IMR-90 (cell line): Measurements from ENCODE around the gene TTC23L. TPM values are rescaled to one million over a fixed set of nuclear protein-coding genes. Genes with fewer than 3 reads are reported as not detected.
A peak's percentile ranks its signal among the peaks of the same experiment; 100 is the strongest.

Experiments
- ATAC-seq: fragments of 200-7000 bp; cut with Tn5 transposase; 2 replicates; pipeline ENCODE4 v1.9.1; 2020; ENCODE audit warnings: low read depth, mild to moderate bottlenecking, moderate library complexity
- BruUV-seq: library from RNA; stranded (reverse); fragments of 400-500 nt; replicated peaks from 2 replicates; lab custom pipeline; 2021; lab: Mats Ljungman, UMichigan
- CTCF ChIA-PET: fragments of 300-600 bp; formaldehyde crosslinking; extraction: SDS; loops from one replicate; lab custom pipeline; 2021; ENCODE audit warnings: antibody characterized with exemption; lab: Yijun Ruan, JAX
- POLR2A ChIA-PET: fragments of 300-600 bp; sonication (Branson Sonifier 250); formaldehyde crosslinking; loops from one replicate; lab custom pipeline; 2022; ENCODE audit warnings: antibody characterized with exemption; ENCODE audit not compliant: unreplicated experiment; lab: Charles Lee
- DNase-seq: peaks from one replicate; pipeline ENCODE4 v3.0.0; 2013
- H2AFZ ChIP-seq: replicated peaks from 2 replicates; pipeline ENCODE3; 2013; ENCODE audit warnings: low read length, mild to moderate bottlenecking; ENCODE audit not compliant: poor library complexity
- H2AK5ac ChIP-seq: 2 replicates; pipeline ENCODE4 v1.6.1; 2013; ENCODE audit warnings: low read depth, low read length, inconsistent platforms
- H2AK9ac ChIP-seq: replicated peaks from 2 replicates; pipeline ENCODE3; 2013; ENCODE audit warnings: mild to moderate bottlenecking, low read depth, low read length, moderate library complexity; ENCODE audit not compliant: poor library complexity
- H2BK120ac ChIP-seq: 2 replicates; pipeline ENCODE4 v1.6.1; 2013; ENCODE audit warnings: low read depth, low read length, inconsistent platforms
- H2BK15ac ChIP-seq: 3 replicates; pipeline ENCODE4 v1.6.1; 2013; ENCODE audit warnings: low read depth, low read length, inconsistent platforms
- H2BK20ac ChIP-seq: 2 replicates; pipeline ENCODE4 v1.6.1; 2013; ENCODE audit warnings: low read depth, mild to moderate bottlenecking, inconsistent platforms, low read length, moderate library complexity
- H2BK5ac ChIP-seq: 2 replicates; pipeline ENCODE4 v1.6.1; 2013; ENCODE audit warnings: mild to moderate bottlenecking, low read depth, low read length, inconsistent platforms; ENCODE audit not compliant: poor library complexity, severe bottlenecking
- H3K14ac ChIP-seq: replicated peaks from 2 replicates; pipeline ENCODE4 v1.6.1; 2013; ENCODE audit warnings: low read depth, low read length, inconsistent platforms
- H3K18ac ChIP-seq: 2 replicates; pipeline ENCODE4 v1.6.1; 2013; ENCODE audit warnings: low read depth, low read length, control low read depth
- H3K23ac ChIP-seq: 2 replicates; pipeline ENCODE4 v1.6.1; 2013; ENCODE audit warnings: low read depth, low read length, inconsistent platforms
- H3K27ac ChIP-seq: 2 replicates; pipeline ENCODE4 v1.5.1; 2013; ENCODE audit warnings: mild to moderate bottlenecking, control low read depth, low read length; ENCODE audit not compliant: insufficient read depth
- H3K27me3 ChIP-seq: 2 replicates; pipeline ENCODE4 v1.6.1; 2013; ENCODE audit warnings: low read length; ENCODE audit not compliant: control insufficient read depth, insufficient read depth
- H3K36me3 ChIP-seq: 2 replicates; pipeline ENCODE4 v1.6.1; 2013; ENCODE audit warnings: low read length, mixed read lengths; ENCODE audit not compliant: control insufficient read depth, insufficient read depth
- H3K4ac ChIP-seq: 2 replicates; pipeline ENCODE4 v1.6.1; 2013; ENCODE audit warnings: low read depth, low read length, inconsistent platforms
- H3K4me1 ChIP-seq: 2 replicates; pipeline ENCODE4 v1.6.1; 2013; ENCODE audit warnings: low read length, mixed read lengths; ENCODE audit not compliant: control insufficient read depth, insufficient read depth
- H3K4me2 ChIP-seq: 2 replicates; pipeline ENCODE4 v1.6.1; 2013; ENCODE audit warnings: low read depth, mild to moderate bottlenecking, control low read depth, low read length, moderate library complexity
- H3K4me3 ChIP-seq: 2 replicates; pipeline ENCODE4 v1.5.1; 2013; ENCODE audit warnings: low read depth, mild to moderate bottlenecking, control low read depth, low read length, moderate library complexity; ENCODE audit not compliant: insufficient read depth
- H3K56ac ChIP-seq: 2 replicates; pipeline ENCODE4 v1.6.1; 2013; ENCODE audit warnings: low read length, inconsistent platforms; ENCODE audit not compliant: insufficient read depth; ENCODE audit errors: extremely low read depth
- H3K79me1 ChIP-seq, 2 experiments: 2 replicates each; pipeline ENCODE4 v1.6.1; 2013; ENCODE audit warnings: low read length in 2 of 2, inconsistent platforms in 1 of 2, low read depth in 1 of 2
- H3K9ac ChIP-seq: 2 replicates; pipeline ENCODE4 v1.6.1; 2013; ENCODE audit warnings: low read depth, low read length, control low read depth
- H3K9me1 ChIP-seq: 2 replicates; pipeline ENCODE4 v1.6.1; 2013; ENCODE audit warnings: low read length, inconsistent platforms; ENCODE audit not compliant: insufficient read depth
- H3K9me3 ChIP-seq: 2 replicates; pipeline ENCODE4 v1.6.1; 2013; ENCODE audit warnings: low read length; ENCODE audit not compliant: control insufficient read depth, insufficient read depth
- H4K20me1 ChIP-seq: 2 replicates; pipeline ENCODE4 v1.6.1; 2013; ENCODE audit warnings: low read length, inconsistent platforms; ENCODE audit not compliant: insufficient read depth
- H4K5ac ChIP-seq: 2 replicates; pipeline ENCODE4 v1.6.1; 2013; ENCODE audit warnings: mild to moderate bottlenecking, low read depth, low read length, control low read depth
- H4K8ac ChIP-seq, 2 experiments: 2 replicates each; pipeline ENCODE4 v1.6.1; 2013; ENCODE audit warnings: low read depth in 2 of 2, low read length in 2 of 2, control low read depth in 1 of 2, inconsistent platforms in 1 of 2
- H4K91ac ChIP-seq: 2 replicates; pipeline ENCODE4 v1.6.1; 2013; ENCODE audit warnings: low read depth, low read length, inconsistent platforms; ENCODE audit not compliant: insufficient read depth
- CEBPB ChIP-seq: IDR thresholded peaks from 2 replicates; pipeline ENCODE4 v1.6.1; 2012; ENCODE audit warnings: low read depth, low read length, improper control_type of control experiment
- CHD1 ChIP-seq: IDR thresholded peaks from 2 replicates; pipeline ENCODE4 v1.6.1; 2012; ENCODE audit warnings: low read depth, low read length, improper control_type of control experiment
- CTCF ChIP-seq: conservative IDR thresholded peaks from 2 replicates; pipeline ENCODE4 v1.5.1; 2012; ENCODE audit warnings: mild to moderate bottlenecking, low read depth, low read length, improper control_type of control experiment
- ELK1 ChIP-seq: fragments of 150-350 bp; IDR thresholded peaks from 2 replicates; pipeline ENCODE4 v1.6.1; 2016; ENCODE audit warnings: low read depth, mild to moderate bottlenecking, low read length, moderate library complexity, borderline replicate concordance
- FOS ChIP-seq: fragments of 150-350 bp; IDR thresholded peaks from 2 replicates; pipeline ENCODE4 v1.6.1; 2016; ENCODE audit warnings: low read depth, low read length
- MAFK ChIP-seq: IDR thresholded peaks from 2 replicates; pipeline ENCODE4 v1.6.1; 2012; ENCODE audit warnings: low read depth, low read length, improper control_type of control experiment
- MAZ ChIP-seq: IDR thresholded peaks from 2 replicates; pipeline ENCODE4 v1.6.1; 2012; ENCODE audit warnings: low read depth, mild to moderate bottlenecking, low read length, improper control_type of control experiment, moderate library complexity, borderline replicate concordance
- MXI1 ChIP-seq: IDR thresholded peaks from 2 replicates; pipeline ENCODE4 v1.6.1; 2012; ENCODE audit warnings: low read depth, mild to moderate bottlenecking, low read length, moderate library complexity, borderline replicate concordance
- NFE2L2 ChIP-seq: fragments of 150-350 bp; IDR thresholded peaks from 2 replicates; pipeline ENCODE4 v1.6.1; 2016; ENCODE audit warnings: low read depth, mild to moderate bottlenecking, low read length
- POLR2A ChIP-seq: IDR thresholded peaks from 2 replicates; pipeline ENCODE4 v1.6.1; 2012; ENCODE audit warnings: mild to moderate bottlenecking, low read depth, low read length
- RAD21 ChIP-seq: IDR thresholded peaks from 2 replicates; pipeline ENCODE4 v1.6.1; 2012; ENCODE audit warnings: low read length, improper control_type of control experiment
- RCOR1 ChIP-seq: IDR thresholded peaks from 2 replicates; pipeline ENCODE4 v1.6.1; 2012; ENCODE audit warnings: mild to moderate bottlenecking, low read length, improper control_type of control experiment; ENCODE audit not compliant: insufficient replicate concordance
- RFX5 ChIP-seq: IDR thresholded peaks from 2 replicates; pipeline ENCODE4 v1.8.0; 2012; ENCODE audit warnings: low read depth, mild to moderate bottlenecking, low read length, moderate library complexity
- SMC3 ChIP-seq: fragments of 150-350 bp; IDR thresholded peaks from 2 replicates; pipeline ENCODE4 v1.6.1; 2016; ENCODE audit warnings: low read depth, mild to moderate bottlenecking, antibody characterized with exemption, low read length, moderate library complexity
- USF2 ChIP-seq: fragments of 150-350 bp; IDR thresholded peaks from 2 replicates; pipeline ENCODE4 v1.6.1; 2017; ENCODE audit warnings: mild to moderate bottlenecking, antibody characterized with exemption, low read length, low read depth
- WGBS, 2 experiments: methylation state at CpG; one replicate each; pipeline versions ENCODE4 v1.1.5 to v1.1.7; 2013; ENCODE audit warnings: missing lambda C conversion rate in 2 of 2; ENCODE audit not compliant: insufficient read length in 1 of 2; ENCODE audit errors: extremely low coverage in 2 of 2; 5-methylcytosine and 5-hydroxymethylcytosine counted together
- dilution Hi-C: fragments of 300-500 bp; cut with HindIII; formaldehyde crosslinking; loops from one replicate; pipeline ENCODE4 v1.14.3; 2018; ENCODE audit warnings: low sequenced_read_pairs; ENCODE audit not compliant: unreplicated experiment
- in situ Hi-C: fragments of 300-500 bp; cut with MboI; formaldehyde crosslinking; loops from 3 replicates; pipeline ENCODE4 v1.14.3; 2019; ENCODE audit warnings: low sequenced_read_pairs, inconsistent platforms, mixed read lengths
- intact Hi-C: fragments of 100-400 bp; cut with micrococcal nuclease; formaldehyde crosslinking; loops from 2 replicates; pipeline ENCODE4 v1.10.0; 2022
- polyA plus RNA-seq, 3 experiments: library from polyadenylated mRNA; depleted of rRNA; stranded (reverse); fragments of >200 nt; gene quantifications; 2 replicates each; pipeline ENCODE4 v1.2.3, GENCODE V29; 2012; ENCODE audit warnings: low replicate concordance in 1 of 3
- total RNA-seq: library from RNA; depleted of rRNA; stranded (reverse); fragments of >200 nt; gene quantifications from 2 replicates; pipeline ENCODE4 v1.2.3, GENCODE V29; 2012

The TTC23L gene
- total and polyA plus RNA-seq, 2 of the 4 experiments (the other 2 are of a cell fraction) = under 0.01 TPM; not detected in 1

- H2AK5ac ChIP-seq = no peak overlapping the region
- no peak overlapping the region for H2BK120ac ChIP-seq
- in situ Hi-C loops = no loop called here
- no CpG with 5 or more reads among the region's 3 CpGs for WGBS, 2 experiments
- H3K36me3 ChIP-seq = peaks cover 29% of the 10 kb centered on the region
- peak overlapping the region; percentile 60 for H2BK5ac ChIP-seq
- ATAC-seq (no peak), DNase-seq (no peak)
- H3K27ac ChIP-seq = peak overlapping the region; percentile 29; the same call in 1 of the 2 replicates
- no peak overlapping the region for H3K4me3 ChIP-seq
- H4K91ac ChIP-seq = no peak overlapping the region
- H2AK9ac ChIP-seq = no peak overlapping the region
- BruUV-seq = no TSS peak
- TF ChIP-seq MAFK = no peak
- TF ChIP-seq RCOR1 = no peak
- TF ChIP-seq FOS = no peak
- no peak for TF ChIP-seq CEBPB
- no peak for TF ChIP-seq SMC3
- TF ChIP-seq POLR2A = no peak
- TF ChIP-seq NFE2L2 = no peak
- no peak for TF ChIP-seq CTCF
- no peak for TF ChIP-seq ELK1
- TF ChIP-seq MAZ = no peak
- TF ChIP-seq CHD1 = no peak
- TF ChIP-seq USF2 = no peak
- TF ChIP-seq RFX5 = no peak
- no peak for TF ChIP-seq RAD21
- no peak for TF ChIP-seq MXI1
- no peak overlapping the region for H2BK20ac ChIP-seq
- H3K23ac ChIP-seq = no peak overlapping the region
- ChIA-PET CTCF (no interaction called here), POLR2A (no interaction called here)
- H3K14ac ChIP-seq = no peak overlapping the region
- H3K79me1 ChIP-seq = peaks cover 11 to 18% of the 10 kb centered on the region in 2 experiments
- no peaks in the 10 kb centered on the region for H3K27me3 ChIP-seq
- H3K4ac ChIP-seq = no peak overlapping the region
- H2AFZ ChIP-seq = no peak overlapping the region
- H3K9me3 ChIP-seq = no peaks in the 10 kb centered on the region
- H4K20me1 ChIP-seq = no peaks in the 10 kb centered on the region; the same call in 1 of the 2 replicates
- no peak overlapping the region for H3K9ac ChIP-seq
- no peak overlapping the region for H2BK15ac ChIP-seq
- H3K4me1 ChIP-seq = no peaks in the 10 kb centered on the region
- H4K8ac ChIP-seq = no peak overlapping the region
- H3K56ac ChIP-seq = no peak overlapping the region
- H3K9me1 ChIP-seq = peaks cover 6% of the 10 kb centered on the region; the same call in 1 of the 2 replicates
- H4K5ac ChIP-seq = no peak overlapping the region
- intact Hi-C loops = loop anchor here (5.0 kb wide), 1 partner anchor 286 kb away; no protein-coding TSS in a partner anchor
- no peak overlapping the region for H3K18ac ChIP-seq
- H3K4me2 ChIP-seq = no peak overlapping the region
- dilution Hi-C loops = no loop called here
These were observed 25.5 kb upstream of the TTC23L start for GRCh38 chr5:34813509-34813908.
